ENCODE data around the gene IFT25.

Gene IFT25

GRCh38 chr1:53927376-53927881 is 18.1 kb downstream of the IFT25 start:
- no peak for DNase-seq

GRCh38 chr1:53919675-53920066 is 25.8 kb downstream of the IFT25 start:
- DNase-seq, result no peak

- DNase-seq, result no peak
Observed at GRCh38 chr1:53918343-53918742, 27.2 kb downstream of the IFT25 start.

GRCh38 chr1:53913352-53914033 is 32.0 kb downstream of the IFT25 start:
- no peak for DNase-seq

- no peak for DNase-seq
Observed at GRCh38 chr1:53911442-53911841, 34.1 kb downstream of the IFT25 start.

- DNase-seq, result no peak
Observed at GRCh38 chr1:53909946-53910345, 35.6 kb downstream of the IFT25 start.

- DNase-seq, result no peak
Observed at GRCh38 chr1:53906121-53906520, 39.4 kb downstream of the IFT25 start.

- no peak for DNase-seq
Observed at GRCh38 chr1:53905509-53905908, 40.0 kb downstream of the IFT25 start.

- DNase-seq, result peak; percentile 15
Observed at GRCh38 chr1:53902235-53903138, 43.0 kb downstream of the IFT25 start.

GRCh38 chr1:53899708-53900107 is 45.8 kb downstream of the IFT25 start:
- DNase-seq, result no peak

- no peak for DNase-seq
Observed at GRCh38 chr1:53899206-53899628, 46.3 kb downstream of the IFT25 start.

GRCh38 chr1:53896635-53897229 is 48.8 kb downstream of the IFT25 start:
- DNase-seq, result no peak

- no peak for DNase-seq
Observed at GRCh38 chr1:53895421-53895820, 50.1 kb downstream of the IFT25 start.

- DNase-seq, result no peak
Observed at GRCh38 chr1:53894644-53895043, 50.9 kb downstream of the IFT25 start.

- no peak for DNase-seq
Observed at GRCh38 chr1:53893999-53894636, 51.4 kb downstream of the IFT25 start, which contains the start of gene DIO1. Gene DIO1 (plus strand): TSS chr1:53894187. CDS start chr1:53894211, 24 bp downstream.

GRCh38 chr1:53892911-53893310 is 52.6 kb downstream of the IFT25 start:
- no peak for DNase-seq

GRCh38 chr1:53891678-53892077 is 53.8 kb downstream of the IFT25 start:
- DNase-seq, result no peak

GRCh38 chr1:53891018-53891417 is 54.5 kb downstream of the IFT25 start:
- no peak for DNase-seq

GRCh38 chr1:53890522-53890941 is 55.0 kb downstream of the IFT25 start:
- no peak for DNase-seq

GRCh38 chr1:53889304-53890298 is 55.9 kb downstream of the IFT25 start, which contains the start of gene YIPF1:
Gene YIPF1 (minus strand): TSS chr1:53889797. CDS start chr1:53888937, 860 bp downstream.
- DNase-seq, result peak; percentile 93

GRCh38 chr1:53888681-53889080 is 56.8 kb downstream of the IFT25 start:
- DNase-seq, result no peak

Data from NCI-H345 (cell line).